Glomerular endothelial cell (primary cell): ENCODE measurements around the gene ANAPC2. TPM values are rescaled to one million over a fixed set of nuclear protein-coding genes. Genes with fewer than 3 reads are reported as not detected.

Experiments used
- DNase-seq: peaks from one replicate; pipeline ENCODE4 v3.0.0-alpha.2; 2011; ENCODE audit warnings: low read depth, low spot score; ENCODE audit errors: extremely low read depth
- total RNA-seq: library from RNA; depleted of rRNA; stranded (reverse); fragments of >200 nt; gene quantifications from 2 replicates; pipeline ENCODE4 v1.2.3, GENCODE V29; 2015

ANAPC2 gene
- total RNA-seq, 1 donor from 2014 or later: 34.2 TPM

DNA sequence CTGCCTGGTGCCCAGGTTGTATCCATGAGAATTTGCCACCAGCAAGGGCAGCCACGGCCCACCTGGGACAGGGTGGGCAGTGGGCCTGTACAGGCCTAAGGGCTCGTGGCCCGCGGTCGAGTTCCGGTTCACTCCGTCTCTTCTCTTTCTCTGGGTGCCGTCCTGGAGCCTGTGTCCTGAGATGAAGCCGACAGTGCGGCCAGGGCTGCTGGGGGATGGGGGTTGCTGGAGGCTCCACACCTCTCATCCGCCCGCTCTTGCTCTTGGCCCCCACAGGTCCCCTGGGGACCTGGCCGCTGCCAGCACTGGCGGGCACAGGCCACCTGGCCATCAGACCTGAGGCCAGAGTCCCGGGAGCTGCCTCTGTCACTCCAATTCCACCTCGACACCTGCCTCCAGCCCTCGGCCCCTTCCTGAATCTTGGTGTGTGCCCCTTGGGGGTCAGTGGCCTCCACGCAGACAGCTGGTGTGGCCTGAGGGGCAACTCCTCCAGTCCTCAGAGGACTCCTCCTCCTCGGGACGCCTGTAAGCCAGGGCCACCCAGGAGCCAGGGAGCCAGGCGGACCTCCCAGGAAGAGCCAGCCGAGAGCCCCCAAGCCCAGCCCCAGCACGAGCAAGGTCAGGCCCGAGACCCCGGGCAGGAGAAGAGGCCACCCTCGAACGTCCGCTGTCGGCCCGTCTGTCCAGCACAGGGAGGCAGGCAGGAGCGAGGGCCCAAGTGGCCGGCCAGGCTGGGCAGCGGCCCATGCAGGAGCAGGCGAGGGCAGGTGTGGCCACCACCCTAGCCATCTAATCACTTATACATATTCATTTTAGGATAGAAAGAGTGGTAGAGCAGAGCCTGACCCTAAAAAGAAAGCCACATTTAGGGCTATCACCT, 23.8 kb downstream of the ANAPC2 start:
- no peak for DNase-seq

DNA sequence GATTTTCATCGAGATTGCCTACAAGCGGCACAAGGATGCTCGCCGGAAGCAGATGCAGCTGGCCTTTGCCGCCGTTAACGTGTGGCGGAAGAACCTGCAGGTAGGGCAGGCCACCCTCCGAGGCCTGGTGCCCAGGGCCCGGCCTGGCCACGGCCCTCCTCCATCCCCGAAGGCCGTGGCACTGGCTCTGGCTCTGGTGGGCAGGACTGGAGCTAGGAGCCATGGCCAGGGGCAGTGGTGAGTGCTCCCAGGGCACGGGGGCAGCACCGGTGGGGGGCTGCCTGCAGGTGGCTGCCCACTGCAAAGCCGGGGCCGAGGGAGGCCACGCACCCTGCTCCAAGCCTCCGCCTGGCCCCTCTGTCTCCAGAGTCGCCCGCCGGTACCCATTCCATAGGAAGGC, 24.6 kb downstream of the ANAPC2 start:
- no peak for DNase-seq

DNA sequence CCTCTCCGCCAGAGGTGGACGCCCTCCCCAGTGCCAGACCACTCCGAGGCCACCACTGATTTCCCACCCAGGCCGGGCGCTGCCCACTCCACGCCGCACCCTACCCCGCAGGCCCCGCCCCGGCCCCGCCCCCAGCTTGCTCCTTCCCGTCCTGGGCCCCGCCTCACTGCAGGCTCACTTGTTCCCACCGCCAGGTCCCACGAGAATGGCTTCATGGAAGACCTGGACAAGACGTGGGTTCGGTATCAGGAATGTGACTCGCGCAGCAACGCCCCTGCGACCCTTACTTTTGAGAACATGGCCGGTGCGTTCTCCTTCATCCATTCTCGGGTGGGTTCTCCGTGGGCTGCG, 25.0 kb downstream of the ANAPC2 start:
- DNase-seq: no peak

DNA sequence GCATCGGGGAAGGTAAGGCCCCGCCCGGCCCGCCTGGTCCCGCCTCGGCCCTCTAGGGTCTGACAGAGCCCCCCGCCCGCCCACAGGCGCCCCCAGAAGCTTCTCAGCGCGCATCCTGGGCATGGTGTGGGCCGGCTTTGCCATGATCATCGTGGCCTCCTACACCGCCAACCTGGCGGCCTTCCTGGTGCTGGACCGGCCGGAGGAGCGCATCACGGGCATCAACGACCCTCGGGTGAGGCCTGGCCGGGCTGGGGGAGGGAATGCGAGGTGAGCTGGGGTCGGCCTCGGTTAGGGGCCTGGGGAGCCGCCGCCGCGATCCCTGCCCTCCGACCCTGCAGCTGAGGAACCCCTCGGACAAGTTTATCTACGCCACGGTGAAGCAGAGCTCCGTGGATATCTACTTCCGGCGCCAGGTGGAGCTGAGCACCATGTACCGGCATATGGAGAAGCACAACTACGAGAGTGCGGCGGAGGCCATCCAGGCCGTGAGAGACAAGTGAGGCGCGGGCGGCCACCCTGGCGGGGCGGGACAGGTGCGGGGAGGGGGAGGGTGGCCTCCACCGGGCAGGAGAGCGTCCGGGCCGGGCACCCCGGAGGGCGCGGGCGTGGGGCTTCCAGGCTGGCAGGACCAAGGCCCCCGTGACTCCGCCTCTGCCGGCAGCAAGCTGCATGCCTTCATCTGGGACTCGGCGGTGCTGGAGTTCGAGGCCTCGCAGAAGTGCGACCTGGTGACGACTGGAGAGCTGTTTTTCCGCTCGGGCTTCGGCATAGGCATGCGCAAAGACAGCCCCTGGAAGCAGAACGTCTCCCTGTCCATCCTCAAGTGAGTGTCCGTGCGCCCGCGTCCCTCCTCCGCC, 25.6 kb downstream of the ANAPC2 start:
- no peak for DNase-seq

DNA sequence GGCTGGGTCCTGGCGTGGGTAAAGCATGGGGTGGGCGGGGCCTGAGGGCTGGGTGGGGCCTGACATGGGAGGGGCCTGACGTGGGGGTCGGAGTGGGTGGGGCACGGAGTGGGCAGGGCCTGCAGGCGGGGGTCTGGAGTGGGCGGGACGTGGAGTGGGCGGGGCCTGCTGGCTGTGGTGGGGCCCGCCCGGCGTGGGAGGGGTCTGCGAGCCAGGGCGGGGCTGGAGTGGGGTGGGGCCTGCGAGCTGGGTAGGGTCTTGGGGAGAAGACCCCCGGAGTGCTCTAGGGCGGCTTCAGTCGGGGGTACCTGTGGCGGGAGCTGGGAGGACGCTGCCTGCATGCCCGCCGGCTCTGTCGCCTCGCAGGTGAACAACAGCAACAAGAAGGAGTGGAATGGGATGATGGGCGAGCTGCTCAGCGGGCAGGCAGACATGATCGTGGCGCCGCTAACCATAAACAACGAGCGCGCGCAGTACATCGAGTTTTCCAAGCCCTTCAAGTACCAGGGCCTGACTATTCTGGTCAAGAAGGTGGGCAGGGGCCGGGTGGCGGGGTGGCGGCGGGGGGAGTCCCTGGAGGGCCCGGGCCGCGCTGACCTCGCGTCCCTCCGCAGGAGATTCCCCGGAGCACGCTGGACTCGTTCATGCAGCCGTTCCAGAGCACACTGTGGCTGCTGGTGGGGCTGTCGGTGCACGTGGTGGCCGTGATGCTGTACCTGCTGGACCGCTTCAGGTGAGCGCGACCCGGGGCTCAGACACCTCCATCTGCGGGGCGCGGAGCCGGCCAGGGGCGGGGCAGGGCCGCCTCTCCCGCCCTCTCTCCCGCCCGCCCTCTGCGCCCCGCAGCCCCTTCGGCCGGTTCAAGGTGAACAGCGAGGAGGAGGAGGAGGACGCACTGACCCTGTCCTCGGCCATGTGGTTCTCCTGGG, 26.5 kb downstream of the ANAPC2 start:
- DNase-seq: no peak

DNA sequence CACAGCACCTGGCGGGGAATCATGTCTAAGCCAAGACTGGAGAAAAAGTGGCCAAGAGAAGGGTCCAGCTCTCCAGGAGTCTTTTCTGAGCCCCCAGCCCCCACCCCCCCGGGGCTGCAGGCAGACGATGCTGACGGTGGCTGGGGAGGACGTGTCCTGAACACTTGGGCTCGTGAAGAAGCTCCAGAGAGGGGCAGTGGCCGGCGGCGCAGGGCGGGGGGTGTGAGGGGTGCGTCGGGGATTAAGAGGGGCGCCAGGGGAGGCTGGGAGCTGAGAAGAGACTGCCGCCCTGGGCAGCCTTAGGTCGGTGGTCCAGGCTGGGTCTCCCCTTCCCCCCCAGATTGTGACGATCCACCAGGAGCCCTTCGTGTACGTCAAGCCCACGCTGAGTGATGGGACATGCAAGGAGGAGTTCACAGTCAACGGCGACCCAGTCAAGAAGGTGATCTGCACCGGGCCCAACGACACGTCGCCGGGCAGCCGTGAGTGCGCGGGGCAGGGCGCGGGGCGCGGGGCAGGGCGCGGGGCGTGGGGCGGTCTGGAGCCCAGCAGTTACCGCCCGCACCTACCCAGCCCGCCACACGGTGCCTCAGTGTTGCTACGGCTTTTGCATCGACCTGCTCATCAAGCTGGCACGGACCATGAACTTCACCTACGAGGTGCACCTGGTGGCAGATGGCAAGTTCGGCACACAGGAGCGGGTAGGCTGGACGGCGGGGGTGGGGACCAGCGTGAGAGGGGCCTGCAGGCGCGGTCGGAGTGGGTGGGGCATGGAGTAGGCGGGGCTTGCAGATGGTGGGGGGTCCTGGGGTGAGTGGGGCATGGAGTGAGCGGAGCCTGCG, 27.4 kb downstream of the ANAPC2 start:
- no peak for DNase-seq

DNA sequence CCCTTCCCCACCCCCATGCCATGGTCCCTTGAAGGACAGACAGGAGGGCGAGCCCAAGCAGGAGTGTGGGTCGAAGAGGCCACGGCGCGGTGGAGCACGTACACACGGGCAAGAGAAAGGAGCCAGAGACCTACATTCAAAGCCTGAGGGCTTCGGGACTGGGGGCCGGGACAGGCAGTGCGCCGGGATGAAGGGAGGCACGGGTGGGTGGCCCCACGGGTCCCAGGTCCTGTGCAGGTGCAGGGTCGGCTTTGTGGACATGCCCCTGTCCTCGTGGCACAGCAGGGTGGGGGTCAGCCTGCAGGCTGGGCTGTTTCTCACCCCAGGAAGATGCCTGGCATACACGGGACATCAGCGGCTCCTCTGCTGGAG, 28.3 kb downstream of the ANAPC2 start:
- DNase-seq: no peak

DNA sequence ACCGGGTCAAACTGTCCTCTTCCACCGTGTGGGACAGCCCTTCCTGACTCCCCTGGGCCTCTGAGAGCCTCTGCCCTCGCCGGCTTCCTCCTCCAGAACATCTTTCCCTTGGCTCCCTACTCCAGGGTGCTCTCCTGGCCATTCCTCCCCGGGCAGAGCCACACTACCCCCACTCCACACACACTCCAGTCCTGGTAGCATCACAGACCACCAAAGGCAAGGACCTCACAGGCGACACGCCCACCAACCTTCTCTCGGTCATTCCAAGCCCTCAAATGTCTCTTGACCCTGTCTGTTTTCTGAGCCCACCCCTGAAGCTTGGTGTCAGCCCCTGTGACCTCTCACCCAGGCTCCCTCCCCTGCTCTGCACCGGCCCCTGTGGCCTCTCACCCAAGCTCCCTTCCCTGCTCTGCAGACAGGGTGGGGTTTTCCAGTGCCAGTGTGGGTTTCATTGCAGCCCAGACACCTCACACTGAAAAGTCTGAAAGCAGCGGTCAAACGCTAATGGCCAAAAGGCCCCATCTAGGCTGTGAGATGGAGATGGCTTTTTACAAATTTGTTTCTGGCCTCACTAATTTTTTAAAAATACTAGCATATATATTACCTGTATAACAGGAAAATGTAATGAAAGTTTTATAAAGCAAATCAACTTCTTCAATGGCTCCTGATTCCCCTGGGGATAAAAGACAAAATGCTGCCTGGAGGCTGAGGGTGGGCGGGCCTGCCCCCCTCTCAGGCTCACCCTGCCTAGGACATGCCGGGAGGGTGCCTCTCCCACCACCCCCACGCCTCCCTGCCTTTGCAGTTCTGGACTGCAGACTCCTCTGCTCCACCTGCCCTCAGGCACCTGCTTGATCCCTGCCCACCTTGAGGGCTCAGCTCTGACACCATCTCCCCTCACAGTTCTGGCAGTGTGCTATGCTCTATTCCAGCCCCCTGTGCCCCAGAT, 29.0 kb downstream of the ANAPC2 start:
- DNase-seq: no peak

DNA sequence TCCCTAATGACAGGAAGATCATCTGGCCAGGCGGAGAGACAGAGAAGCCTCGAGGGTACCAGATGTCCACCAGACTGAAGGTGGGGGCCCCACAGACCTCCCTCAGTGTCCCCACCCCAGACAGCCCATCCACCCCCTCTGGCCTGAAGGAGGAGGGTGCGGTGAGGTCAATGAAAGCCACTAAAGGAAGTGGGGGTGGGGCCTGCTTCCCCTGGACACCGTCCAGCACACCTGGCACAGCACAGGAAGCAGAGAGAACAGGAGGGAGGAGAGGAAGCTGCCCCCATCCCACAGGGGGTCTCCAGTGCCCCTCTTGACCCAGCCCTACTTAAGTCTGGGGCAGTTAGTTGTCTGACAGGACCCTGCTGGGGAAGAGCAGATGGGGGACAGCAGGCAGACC, 29.7 kb downstream of the ANAPC2 start:
- no peak for DNase-seq

DNA sequence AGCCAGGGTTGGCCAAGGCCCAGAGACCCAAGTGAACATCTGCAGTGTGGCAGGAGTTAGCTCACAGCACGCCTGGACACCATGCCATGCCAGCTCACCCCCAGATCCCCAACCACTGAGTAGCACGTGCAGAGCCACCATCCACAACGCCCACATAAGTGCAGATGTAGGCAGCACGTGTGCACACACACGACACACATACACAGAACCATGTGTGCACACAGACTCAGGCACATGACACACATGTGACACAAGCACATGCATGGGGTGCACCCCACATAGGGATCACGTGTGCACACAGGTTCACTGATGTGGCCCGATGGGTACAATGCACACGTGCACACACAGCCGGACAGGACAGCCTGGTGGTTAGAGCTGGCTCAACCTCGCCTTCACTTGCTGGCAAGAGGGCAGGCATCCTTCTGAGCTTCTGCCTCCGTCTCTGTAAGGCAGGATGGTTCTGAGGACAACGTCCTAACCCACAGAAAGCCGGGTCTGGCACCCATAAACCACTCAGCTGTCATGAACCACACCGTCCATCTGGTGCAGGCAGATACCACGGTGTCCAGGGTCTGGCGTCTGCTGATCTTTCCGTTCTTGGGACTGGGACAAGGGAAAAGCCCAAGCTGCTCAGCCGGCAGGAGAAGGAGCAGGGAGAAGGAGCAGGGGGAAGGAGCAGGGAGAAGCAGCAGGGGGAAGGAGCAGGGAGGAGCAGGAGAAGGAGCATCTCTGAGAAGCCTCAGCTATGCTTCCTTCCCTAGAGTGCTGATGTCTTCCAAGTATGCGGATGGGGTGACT, 30.5 kb downstream of the ANAPC2 start:
- no peak for DNase-seq

DNA sequence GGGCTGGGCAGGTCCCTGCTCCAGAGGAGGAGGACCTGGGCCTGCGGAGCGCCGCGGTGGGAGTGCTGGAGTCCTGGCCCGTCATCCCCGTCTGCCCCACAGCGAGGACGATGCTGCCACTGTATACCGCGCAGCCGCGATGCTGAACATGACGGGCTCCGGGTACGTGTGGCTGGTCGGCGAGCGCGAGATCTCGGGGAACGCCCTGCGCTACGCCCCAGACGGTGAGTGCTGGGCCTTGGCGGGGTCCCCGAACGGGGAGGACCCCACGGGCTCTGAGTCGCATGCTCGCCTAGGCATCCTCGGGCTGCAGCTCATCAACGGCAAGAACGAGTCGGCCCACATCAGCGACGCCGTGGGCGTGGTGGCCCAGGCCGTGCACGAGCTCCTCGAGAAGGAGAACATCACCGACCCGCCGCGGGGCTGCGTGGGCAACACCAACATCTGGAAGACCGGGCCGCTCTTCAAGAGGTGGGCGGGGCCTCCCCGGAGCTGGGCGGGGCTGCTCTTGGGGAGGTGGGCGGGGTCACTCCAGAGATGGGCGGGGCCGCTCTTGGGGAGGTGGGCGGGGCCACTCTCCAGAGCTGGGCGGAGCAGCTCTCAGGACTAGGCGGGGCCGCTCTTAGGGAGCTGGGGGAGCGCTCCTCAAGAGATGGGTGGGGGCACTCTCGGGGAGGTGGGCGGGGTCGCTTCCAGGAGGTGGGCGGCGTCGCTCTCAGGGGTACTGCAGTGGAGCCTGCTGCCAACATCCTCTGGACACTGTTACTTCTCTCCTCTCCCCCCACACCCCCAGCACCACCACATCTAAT, 31.6 kb downstream of the ANAPC2 start:
- no peak for DNase-seq

DNA sequence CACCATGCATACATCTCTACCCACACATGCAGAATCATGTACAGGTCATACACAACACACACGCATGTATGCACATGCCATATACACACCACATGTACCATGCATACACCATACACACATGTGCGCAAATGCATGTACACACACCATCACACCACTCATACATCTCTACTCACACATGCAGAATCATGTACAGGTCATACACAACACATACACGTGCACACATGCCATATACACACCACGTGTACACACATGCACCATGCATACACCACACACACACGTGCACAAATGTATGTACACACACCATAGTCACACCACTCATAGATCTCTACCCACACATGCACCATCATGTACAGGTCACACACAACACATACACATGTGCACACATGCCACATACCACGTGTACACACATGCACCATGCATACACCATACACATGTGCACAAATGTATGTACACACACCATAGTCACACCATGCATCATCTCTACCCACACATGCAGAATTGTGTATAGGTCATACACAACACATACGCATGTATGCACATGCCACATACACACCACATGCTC, 35.4 kb downstream of the ANAPC2 start:
- no peak for DNase-seq

DNA sequence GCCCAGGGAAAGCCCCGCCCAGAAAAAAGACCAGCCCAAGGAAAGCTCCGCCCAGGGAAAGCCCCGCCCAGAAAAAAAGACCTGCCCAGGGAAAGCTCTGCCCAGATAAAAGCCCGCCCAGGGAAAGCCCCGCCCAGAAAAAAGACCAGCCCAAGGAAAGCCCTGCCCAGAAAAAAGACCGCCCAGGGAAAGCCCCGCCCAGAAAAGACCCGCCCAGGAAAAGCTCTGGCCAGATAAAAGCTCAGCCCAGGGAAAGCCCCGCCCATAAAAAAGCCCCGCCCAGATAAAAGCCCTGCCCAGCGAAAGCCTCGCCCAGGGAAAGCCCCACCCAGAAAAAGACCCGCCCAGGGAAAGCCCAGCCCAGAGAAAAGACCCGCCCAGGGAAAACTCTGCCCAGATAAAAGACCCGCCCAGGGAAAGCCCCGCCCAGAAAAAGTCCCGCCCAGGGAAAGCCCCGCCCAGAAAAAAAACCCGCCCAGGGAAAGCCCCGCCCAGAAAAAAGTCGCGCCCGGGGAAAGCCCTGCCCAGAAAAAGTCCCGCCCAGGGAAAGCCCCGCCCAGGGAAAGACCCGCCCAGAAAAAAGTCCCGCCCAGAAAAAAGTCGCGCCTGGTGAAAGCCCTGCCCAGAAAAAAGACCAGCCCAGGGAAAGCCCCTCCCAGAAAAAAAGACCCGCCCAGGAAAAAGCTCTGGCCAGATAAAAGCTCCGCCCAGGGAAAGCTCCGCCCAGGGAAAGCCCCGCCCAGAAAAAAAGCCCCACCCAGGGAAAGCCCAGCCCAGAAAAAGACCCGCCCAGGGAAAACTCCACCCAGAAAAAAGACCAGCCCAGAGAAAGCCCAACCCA, 37.5 kb downstream of the ANAPC2 start:
- no peak for DNase-seq

DNA sequence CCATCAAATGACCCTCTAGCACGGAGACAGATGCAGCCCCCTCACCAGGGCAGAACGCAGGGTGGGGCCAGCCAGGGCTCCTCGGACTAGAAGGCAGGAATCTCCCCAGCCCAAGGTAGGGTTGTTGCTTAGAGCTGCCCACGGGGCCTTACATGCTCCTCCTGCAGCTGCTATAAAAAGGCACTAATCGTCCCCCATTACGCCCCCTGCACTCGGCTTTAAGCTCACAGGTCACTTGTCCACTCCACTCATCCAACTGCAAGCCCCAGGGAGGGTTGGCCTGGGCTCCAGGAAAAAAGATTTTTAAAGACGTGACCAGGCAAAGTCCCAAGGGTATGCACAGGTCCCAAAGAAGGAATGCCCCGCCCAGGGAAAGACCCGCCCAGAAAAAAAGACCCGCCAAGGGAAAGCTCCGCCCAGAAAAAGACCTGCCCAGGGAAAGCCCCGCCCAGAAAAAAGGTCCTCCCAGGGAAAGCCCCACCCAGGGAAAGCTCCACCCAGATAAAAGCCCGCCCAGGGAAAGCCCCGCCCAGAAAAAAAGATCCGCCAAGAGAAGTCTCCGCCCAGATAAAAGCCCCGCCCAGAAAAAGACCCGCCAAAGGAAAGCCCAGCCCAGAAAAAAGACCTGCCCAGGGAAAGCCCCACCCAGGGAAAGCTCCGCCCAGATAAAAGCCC, 38.3 kb downstream of the ANAPC2 start:
- DNase-seq: no peak

DNA sequence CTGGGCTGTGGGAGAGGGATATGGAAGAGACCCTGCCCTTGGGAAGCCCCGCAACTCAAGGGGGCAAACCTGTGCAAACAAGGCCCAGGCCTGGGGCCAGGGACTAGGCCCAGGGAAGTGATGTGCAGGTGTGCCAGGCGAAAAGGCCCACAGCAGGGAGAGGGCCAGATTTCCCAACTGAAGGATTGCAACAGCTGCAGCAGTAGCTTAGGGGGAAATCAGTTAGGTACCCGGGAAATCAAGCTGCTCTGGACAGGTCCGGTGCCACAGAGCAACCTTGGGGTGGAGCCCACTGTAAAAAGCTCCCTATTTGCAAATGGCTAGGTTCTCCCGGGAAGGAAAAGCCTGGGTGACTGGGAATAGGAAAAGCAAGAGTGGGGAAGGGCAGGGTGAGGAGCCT, 39.0 kb downstream of the ANAPC2 start:
- DNase-seq: no peak

DNA sequence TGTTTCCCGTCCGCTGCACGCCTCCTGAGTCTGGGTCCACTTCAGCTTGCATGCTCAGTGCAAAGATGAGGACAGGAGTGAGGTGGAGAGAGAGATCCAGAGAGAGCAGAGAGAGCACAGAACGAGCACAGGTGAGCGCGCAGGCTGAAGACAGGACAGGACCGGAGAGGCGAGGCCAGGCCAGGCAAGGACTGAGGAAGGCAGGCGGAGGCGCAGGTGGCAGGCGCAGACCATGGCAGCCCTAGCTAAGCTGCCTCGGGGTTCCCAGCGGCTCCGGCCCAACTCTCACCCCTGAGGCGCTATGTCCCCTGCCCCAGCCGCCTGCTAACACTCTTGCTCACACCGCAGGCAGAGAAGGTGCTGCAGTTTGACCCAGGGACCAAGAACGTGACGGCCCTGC, 39.7 kb downstream of the ANAPC2 start:
- no peak for DNase-seq
